Retinal pigment epithelial cell (primary cell): ENCODE measurements around the gene SLC6A2.
"Not testable (repeated sequence)": the region's sequence is repeated elsewhere in the genome, so short reads cannot be mapped to it uniquely, and the experiment has no call there.

Experiments
- DNase-seq: peaks from one replicate; pipeline ENCODE4 v3.0.0-alpha.2; 2010; ENCODE audit warnings: low read depth
- H3K4me3 ChIP-seq: 2 replicates; pipeline ENCODE4 v1.5.1; 2011; ENCODE audit warnings: mild to moderate bottlenecking, low read length, control low read depth, moderate library complexity
- TF ChIP-seq, protein P1 (sequence below): conservative IDR thresholded peaks from 2 replicates; pipeline ENCODE4 v1.5.1; 2011; ENCODE audit warnings: low read depth, low read length, control low read depth, inconsistent platforms

Gene SLC6A2

DNA sequence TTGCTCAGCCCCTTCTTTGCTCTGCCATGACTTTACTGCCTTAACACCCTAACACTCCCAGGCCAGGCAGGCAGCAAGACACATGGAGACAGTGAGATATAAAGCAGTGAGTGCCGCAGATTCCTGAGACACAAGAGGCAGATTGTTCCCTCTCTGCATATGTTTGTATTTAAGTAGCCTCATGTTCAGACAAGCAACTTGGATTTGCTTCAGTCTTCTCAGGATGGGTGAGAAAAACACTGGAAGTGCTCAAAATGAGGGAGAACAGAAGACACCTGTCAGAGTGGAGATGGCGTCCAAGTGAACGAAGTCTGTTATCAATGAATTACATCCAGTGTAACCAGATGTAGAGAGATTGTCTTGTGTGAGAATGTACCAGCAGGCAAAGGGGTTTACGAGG lies 90.3 kb downstream of the SLC6A2 start:
- TF ChIP-seq, protein P1, sequence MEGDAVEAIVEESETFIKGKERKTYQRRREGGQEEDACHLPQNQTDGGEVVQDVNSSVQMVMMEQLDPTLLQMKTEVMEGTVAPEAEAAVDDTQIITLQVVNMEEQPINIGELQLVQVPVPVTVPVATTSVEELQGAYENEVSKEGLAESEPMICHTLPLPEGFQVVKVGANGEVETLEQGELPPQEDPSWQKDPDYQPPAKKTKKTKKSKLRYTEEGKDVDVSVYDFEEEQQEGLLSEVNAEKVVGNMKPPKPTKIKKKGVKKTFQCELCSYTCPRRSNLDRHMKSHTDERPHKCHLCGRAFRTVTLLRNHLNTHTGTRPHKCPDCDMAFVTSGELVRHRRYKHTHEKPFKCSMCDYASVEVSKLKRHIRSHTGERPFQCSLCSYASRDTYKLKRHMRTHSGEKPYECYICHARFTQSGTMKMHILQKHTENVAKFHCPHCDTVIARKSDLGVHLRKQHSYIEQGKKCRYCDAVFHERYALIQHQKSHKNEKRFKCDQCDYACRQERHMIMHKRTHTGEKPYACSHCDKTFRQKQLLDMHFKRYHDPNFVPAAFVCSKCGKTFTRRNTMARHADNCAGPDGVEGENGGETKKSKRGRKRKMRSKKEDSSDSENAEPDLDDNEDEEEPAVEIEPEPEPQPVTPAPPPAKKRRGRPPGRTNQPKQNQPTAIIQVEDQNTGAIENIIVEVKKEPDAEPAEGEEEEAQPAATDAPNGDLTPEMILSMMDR, result no peak
- H3K4me3 ChIP-seq, result no peak overlapping the region
- DNase-seq, result no peak

DNA sequence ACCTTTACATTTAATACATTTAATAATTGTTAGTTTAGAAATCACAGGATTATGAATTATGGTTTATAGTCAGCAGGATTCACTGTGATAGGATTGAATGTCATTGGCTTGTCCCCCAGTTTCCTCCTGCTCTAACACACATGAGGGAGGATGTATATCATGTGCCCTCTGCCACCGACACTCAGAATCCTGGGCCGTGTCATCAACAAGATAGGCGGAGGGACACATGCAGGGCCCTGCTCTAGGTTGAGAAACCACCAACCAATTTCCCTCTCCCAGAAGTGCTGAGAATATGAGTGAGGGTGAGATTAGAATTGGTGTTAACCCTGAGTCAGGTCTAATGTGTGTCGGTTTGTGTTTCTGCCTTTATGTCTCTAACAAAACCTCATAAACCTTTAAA lies 92.0 kb downstream of the SLC6A2 start:
- DNase-seq, result no peak
- H3K4me3 ChIP-seq, result no peak overlapping the region
- TF ChIP-seq, protein P1, result no peak

DNA sequence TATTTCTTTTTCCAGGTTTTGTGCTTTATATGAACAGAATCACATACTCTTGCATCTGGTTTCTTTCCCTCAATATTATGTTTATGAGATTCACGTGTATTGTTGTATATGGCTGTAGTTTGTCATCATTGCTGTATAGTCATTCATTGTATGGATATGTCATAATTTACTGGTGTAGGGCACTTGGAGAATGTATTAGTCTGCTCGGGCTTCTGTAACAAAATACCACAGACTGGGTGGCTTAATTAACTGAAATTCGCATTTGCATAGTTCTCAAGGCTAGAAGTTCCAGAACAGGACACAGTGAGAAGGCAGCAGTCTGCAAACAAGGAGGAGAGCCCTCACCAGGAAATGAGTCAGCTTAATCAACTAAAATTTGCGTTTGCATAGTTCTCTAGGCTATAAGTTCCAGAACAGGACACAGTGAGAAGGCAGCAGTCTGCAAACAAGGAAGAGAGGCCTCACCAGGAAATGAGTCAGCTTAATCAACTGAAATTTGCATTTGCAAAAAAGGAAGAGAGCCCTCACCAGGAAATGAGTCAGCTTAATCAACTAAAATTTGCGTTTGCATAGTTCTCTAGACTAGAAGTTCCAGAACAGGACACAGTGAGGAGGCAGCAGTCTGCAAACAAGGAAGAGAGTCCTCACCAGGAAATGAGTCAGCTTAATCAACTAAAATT lies 96.8 kb downstream of the SLC6A2 start:
- not testable (repeated sequence) for DNase-seq, H3K4me3 ChIP-seq

- DNase-seq, H3K4me3 ChIP-seq: not testable (repeated sequence)
Measured at GRCh38 chr16:55753145-55753631, 97.4 kb downstream of the SLC6A2 start.
